ENCODE results near the gene YPEL2.

YPEL2 gene

DNA sequence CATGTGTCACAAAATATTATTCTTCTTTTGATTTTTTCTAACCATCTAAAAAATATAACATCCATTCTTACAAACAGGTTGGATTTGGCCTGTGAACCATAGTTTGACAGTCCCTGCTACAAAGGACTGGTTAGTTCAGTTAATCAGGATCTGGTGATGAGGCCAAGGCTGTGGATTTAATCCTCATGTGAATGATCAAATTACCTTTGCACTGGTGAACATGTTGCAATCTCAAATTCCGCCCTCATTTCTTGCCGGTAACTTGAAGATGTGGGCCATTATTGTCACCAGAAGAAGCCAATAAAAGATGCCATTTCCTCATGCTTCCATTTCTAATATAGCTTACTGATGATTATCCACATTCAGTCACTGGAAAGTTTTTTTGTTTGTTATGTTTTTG, 35.3 kb upstream of the YPEL2 start:
- TF ChIP-seq POLR2AphosphoS5 (IDR thresholded peaks at IDR 0.05; ENCODE audit: low read depth, low read length) = no peak
- TF ChIP-seq TAF1 (IDR thresholded peaks at IDR 0.05; ENCODE audit: borderline replicate concordance, insufficient read depth, low read length) = no peak
- no peak for TF ChIP-seq SIN3A (IDR thresholded peaks at IDR 0.05; ENCODE audit: borderline replicate concordance, insufficient read depth, low read length)
- TF ChIP-seq REST (IDR thresholded peaks at IDR 0.05; ENCODE audit: insufficient read depth in 1 of 2, low read depth in 2 of 2, low read length in 2 of 2) = no peak
- TF ChIP-seq FOXP2 (optimal IDR thresholded peaks at IDR 0.05; ENCODE audit: borderline replicate concordance, extremely low read depth, extremely low read length, insufficient read depth) = no peak

GRCh38 chr17:59298521-59298920, 32.9 kb upstream of the YPEL2 start:
- TF ChIP-seq TAF1 (IDR thresholded peaks at IDR 0.05; ENCODE audit: borderline replicate concordance, insufficient read depth, low read length) (no peak), REST (IDR thresholded peaks at IDR 0.05; ENCODE audit: insufficient read depth in 1 of 2, low read depth in 2 of 2, low read length in 2 of 2) (no peak), POLR2AphosphoS5 (IDR thresholded peaks at IDR 0.05; ENCODE audit: low read depth, low read length) (no peak), FOXP2 (optimal IDR thresholded peaks at IDR 0.05; ENCODE audit: borderline replicate concordance, extremely low read depth, extremely low read length, insufficient read depth) (no peak), SIN3A (IDR thresholded peaks at IDR 0.05; ENCODE audit: borderline replicate concordance, insufficient read depth, low read length) (no peak)

DNA sequence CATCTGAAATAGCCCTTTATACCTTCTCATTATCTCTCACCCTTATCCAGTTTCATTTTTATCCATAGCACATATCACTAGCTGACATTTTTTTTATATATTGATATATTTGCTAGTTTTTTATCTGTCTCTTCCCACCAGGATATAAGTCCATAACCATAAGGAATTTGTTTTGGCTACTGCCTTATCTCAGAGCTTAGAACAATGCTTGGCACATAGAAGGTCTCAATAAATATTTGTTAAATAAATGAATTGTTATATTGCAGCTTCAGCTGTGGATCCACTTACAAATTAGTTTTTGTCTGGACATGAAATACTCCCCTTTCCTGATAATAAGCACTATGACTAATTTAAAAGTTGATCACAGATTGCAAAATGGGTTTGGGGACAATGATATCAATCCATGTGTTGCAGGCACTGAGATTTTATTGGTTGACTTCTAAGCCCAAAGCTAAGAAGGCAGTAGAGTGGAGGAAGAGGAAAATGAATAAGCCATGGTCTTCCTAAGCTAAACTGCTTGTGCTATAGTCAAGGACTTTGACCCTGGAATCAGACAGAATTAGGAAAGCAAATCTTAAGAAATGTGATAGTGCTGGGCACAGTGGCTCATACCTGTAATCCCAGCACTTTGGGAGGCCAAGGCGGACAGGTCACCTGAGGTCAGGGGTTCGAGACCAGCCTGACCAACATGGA, 31.9 kb upstream of the YPEL2 start:
- TF ChIP-seq FOXP2 (optimal IDR thresholded peaks at IDR 0.05; ENCODE audit: borderline replicate concordance, extremely low read depth, extremely low read length, insufficient read depth) (no peak), POLR2AphosphoS5 (IDR thresholded peaks at IDR 0.05; ENCODE audit: low read depth, low read length) (no peak), TAF1 (IDR thresholded peaks at IDR 0.05; ENCODE audit: borderline replicate concordance, insufficient read depth, low read length) (no peak), SIN3A (IDR thresholded peaks at IDR 0.05; ENCODE audit: borderline replicate concordance, insufficient read depth, low read length) (no peak), REST (IDR thresholded peaks at IDR 0.05; ENCODE audit: insufficient read depth in 1 of 2, low read depth in 2 of 2, low read length in 2 of 2) (no peak)

DNA sequence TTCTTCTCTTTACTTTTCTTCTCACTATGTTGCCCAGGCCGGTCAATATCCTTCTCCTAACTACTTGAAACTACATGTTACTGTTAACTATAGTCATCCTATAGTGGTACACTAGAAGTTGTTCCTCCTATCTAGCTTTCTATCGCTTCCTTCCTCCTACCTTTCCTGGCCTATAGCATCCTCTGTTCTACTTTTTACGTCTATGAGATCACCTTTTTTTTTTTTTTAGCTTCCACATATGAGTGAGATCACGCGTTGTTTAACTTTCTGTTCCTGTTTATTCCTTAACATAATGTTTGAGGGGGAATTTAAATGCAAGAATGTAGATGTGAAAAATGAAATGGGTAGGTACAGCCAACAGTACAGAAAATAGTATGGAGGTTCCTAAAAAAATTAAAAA, 30.5 kb upstream of the YPEL2 start:
- TF ChIP-seq SIN3A (IDR thresholded peaks at IDR 0.05; ENCODE audit: borderline replicate concordance, insufficient read depth, low read length) (no peak), REST (IDR thresholded peaks at IDR 0.05; ENCODE audit: insufficient read depth in 1 of 2, low read depth in 2 of 2, low read length in 2 of 2) (no peak), TAF1 (IDR thresholded peaks at IDR 0.05; ENCODE audit: borderline replicate concordance, insufficient read depth, low read length) (no peak), FOXP2 (optimal IDR thresholded peaks at IDR 0.05; ENCODE audit: borderline replicate concordance, extremely low read depth, extremely low read length, insufficient read depth) (no peak), POLR2AphosphoS5 (IDR thresholded peaks at IDR 0.05; ENCODE audit: low read depth, low read length) (no peak)

Measured in PFSK-1 (cell line).